Bronchial epithelial cell (primary cell): ENCODE results near the gene TMEM170B. TPM values are rescaled to one million over a fixed set of nuclear protein-coding genes. Genes with fewer than 3 reads are reported as not detected.
A peak's percentile ranks its signal among the peaks of the same experiment; 100 is the strongest.

Source experiments
- DNase-seq: peaks from one replicate; pipeline ENCODE4 v3.0.0-alpha.2; 2010; ENCODE audit warnings: low read depth
- FAIRE-seq: peaks from 2 replicates; lab custom pipeline; 2011; peaks lifted over from hg19 to GRCh38; lab: Jason Lieb, UNC
- H3K27me3 ChIP-seq: 2 replicates; pipeline ENCODE4 v1.5.1; 2011; ENCODE audit warnings: low read length; ENCODE audit not compliant: control insufficient read depth, insufficient read depth
- H3K36me3 ChIP-seq: 2 replicates; pipeline ENCODE4 v1.5.1; 2011; ENCODE audit warnings: low read length; ENCODE audit not compliant: control insufficient read depth, insufficient read depth
- H3K4me3 ChIP-seq: 2 replicates; pipeline ENCODE4 v1.5.1; 2011; ENCODE audit warnings: mild to moderate bottlenecking, low read depth, low read length, control low read depth
- CTCF ChIP-seq: IDR thresholded peaks from 2 replicates; pipeline ENCODE4 v1.5.1; 2011; ENCODE audit warnings: mild to moderate bottlenecking, moderate library complexity, low read length, control low read depth, inconsistent platforms; ENCODE audit not compliant: insufficient read depth, severe bottlenecking
- total RNA-seq: library from RNA; depleted of rRNA; stranded (reverse); fragments of >200 nt; gene quantifications from 2 replicates; pipeline ENCODE4 v1.2.1, GENCODE V29; 2014

The TMEM170B gene
- total RNA-seq, 1 donor from 2014 or later, result under 0.01 TPM

- Histone ChIP-seq H3K27me3 (no peaks in the 10 kb centered on the region), H3K36me3 (no peaks in the 10 kb centered on the region), H3K4me3 (no peak overlapping the region)
- DNase-seq (no peak), FAIRE-seq (no peak)
- no peak for TF ChIP-seq CTCF
Measured at GRCh38 chr6:11494786-11495564, 42.6 kb upstream of the TMEM170B start.

GRCh38 chr6:11495565-11496145 is 41.9 kb upstream of the TMEM170B start:
- H3K27me3 ChIP-seq, result no peaks in the 10 kb centered on the region
- no peak for TF ChIP-seq CTCF
- H3K4me3 ChIP-seq, result no peak overlapping the region
- FAIRE-seq (no peak), DNase-seq (no peak)
- H3K36me3 ChIP-seq, result no peaks in the 10 kb centered on the region

GRCh38 chr6:11496152-11497060 is 41.1 kb upstream of the TMEM170B start:
- DNase-seq (peak; percentile 78), FAIRE-seq (no peak)
- Histone ChIP-seq H3K36me3 (no peaks in the 10 kb centered on the region), H3K27me3 (no peaks in the 10 kb centered on the region), H3K4me3 (no peak overlapping the region)
- peak; percentile 63 for TF ChIP-seq CTCF

- Histone ChIP-seq H3K36me3 (no peaks in the 10 kb centered on the region), H3K27me3 (no peaks in the 10 kb centered on the region), H3K4me3 (no peak overlapping the region)
- no peak for FAIRE-seq
- DNase-seq, result no peak
- no peak for TF ChIP-seq CTCF
Measured at GRCh38 chr6:11497107-11497506, 40.4 kb upstream of the TMEM170B start.

GRCh38 chr6:11497881-11498280 is 39.7 kb upstream of the TMEM170B start:
- FAIRE-seq, result no peak
- TF ChIP-seq CTCF, result no peak
- H3K4me3 ChIP-seq, result no peak overlapping the region
- H3K27me3 ChIP-seq, result no peaks in the 10 kb centered on the region
- H3K36me3 ChIP-seq, result no peaks in the 10 kb centered on the region
- peak; percentile 62 for DNase-seq
